Activated naive CD4-positive, alpha-beta T cell treated with Interleukin-2 at 50 U/mL for 16 hours (primary cell): Measurements from ENCODE around the gene MED29.
A peak's percentile ranks its signal among the peaks of the same experiment; 100 is the strongest.

Source experiments
- DNase-seq: peaks from one replicate; pipeline ENCODE4 v3.0.0-alpha.2; 2020

Gene MED29

GRCh38 chr19:39412100-39412866 lies 21.1 kb downstream of the MED29 start, which contains the start of gene PLEKHG2:
PLEKHG2 (plus strand) TSS chr19:39412669; CDS start chr19:39414087, 1,418 bp downstream.
- peak; percentile 96 for DNase-seq

GRCh38 chr19:39412867-39413271 lies 21.7 kb downstream of the MED29 start:
- DNase-seq: no peak

GRCh38 chr19:39413272-39413910 lies 22.2 kb downstream of the MED29 start:
- peak; percentile 31 for DNase-seq

GRCh38 chr19:39413911-39414608 lies 22.9 kb downstream of the MED29 start:
- no peak for DNase-seq

GRCh38 chr19:39415111-39416046 lies 24.2 kb downstream of the MED29 start:
- DNase-seq: no peak

- no peak for DNase-seq
These were observed 25.3 kb downstream of the MED29 start for GRCh38 chr19:39416152-39417120.

- no peak for DNase-seq
These were observed 26.4 kb downstream of the MED29 start for GRCh38 chr19:39417463-39418181.

- DNase-seq: no peak
These were observed 27.8 kb downstream of the MED29 start for GRCh38 chr19:39419003-39419402.

- no peak for DNase-seq
These were observed 29.6 kb downstream of the MED29 start for GRCh38 chr19:39420769-39421168.

GRCh38 chr19:39422020-39422419 lies 30.8 kb downstream of the MED29 start:
- DNase-seq: no peak

GRCh38 chr19:39423258-39424086 lies 32.3 kb downstream of the MED29 start:
- no peak for DNase-seq

- DNase-seq: no peak
These were observed 33.8 kb downstream of the MED29 start for GRCh38 chr19:39424934-39425333.

- no peak for DNase-seq
These were observed 34.6 kb downstream of the MED29 start for GRCh38 chr19:39425744-39426143.

- no peak for DNase-seq
These were observed 35.0 kb downstream of the MED29 start for GRCh38 chr19:39426170-39426569.

- no peak for DNase-seq
These were observed 36.5 kb downstream of the MED29 start for GRCh38 chr19:39427707-39428106.

- DNase-seq: no peak
These were observed 37.3 kb downstream of the MED29 start for GRCh38 chr19:39428283-39429112.

GRCh38 chr19:39430675-39431593 lies 39.8 kb downstream of the MED29 start:
- DNase-seq: peak; percentile 83

- no peak for DNase-seq
These were observed 41.5 kb downstream of the MED29 start for GRCh38 chr19:39432677-39433025.
